GM12878 (cell line): Measurements from ENCODE around the gene CACNA2D3. TPM values are rescaled to one million over a fixed set of nuclear protein-coding genes. Genes with fewer than 3 reads are reported as not detected.

Experiments used
- ATAC-seq: fragments of 200-7000 bp; cut with Tn5 transposase; 3 replicates; pipeline ENCODE4 v1.9.1; 2020; ENCODE audit warnings: mild to moderate bottlenecking, moderate library complexity
- BruUV-seq: library from RNA; stranded (reverse); fragments of 400-500 nt; replicated peaks from 2 replicates; lab custom pipeline; 2021; lab: Mats Ljungman, UMichigan
- CTCF ChIA-PET: fragments of 300-600 bp; sonication (Branson Sonifier 250); formaldehyde crosslinking; extraction: SDS; loops from one replicate; lab custom pipeline; 2021; ENCODE audit warnings: inconsistent platforms; lab: Yijun Ruan, JAX
- POLR2A ChIA-PET: fragments of 350-600 bp; formaldehyde crosslinking; extraction: SDS; loops from one replicate; lab custom pipeline; 2021; ENCODE audit warnings: inconsistent platforms; lab: Charles Lee
- RAD21 ChIA-PET: fragments of 300-600 bp; sonication (Branson Sonifier 250); formaldehyde crosslinking; loops from one replicate; lab custom pipeline; 2023; ENCODE audit warnings: antibody characterized with exemption; ENCODE audit not compliant: unreplicated experiment; lab: Charles Lee
- SMC1A ChIA-PET: fragments of 300-600 bp; sonication (Branson Sonifier 250); formaldehyde crosslinking; loops from one replicate; lab custom pipeline; 2023; ENCODE audit not compliant: unreplicated experiment, uncharacterized antibody; lab: Charles Lee
- DNase-seq: peaks from one replicate; pipeline ENCODE4 v3.0.0-alpha.2; 2011; ENCODE audit warnings: low read depth, low spot score
- FAIRE-seq: peaks from 3 replicates; lab custom pipeline; 2011; peaks lifted over from hg19 to GRCh38; lab: Jason Lieb, UNC
- H2AFZ ChIP-seq: 2 replicates; pipeline ENCODE4 v1.6.0; 2011; ENCODE audit warnings: low read depth, low read length, control low read depth; ENCODE audit not compliant: control insufficient read depth
- H3K27ac ChIP-seq: 2 replicates; pipeline ENCODE4 v1.5.1; 2011; ENCODE audit warnings: control low read depth; ENCODE audit not compliant: control insufficient read depth, insufficient read depth
- H3K27me3 ChIP-seq, 2 experiments: replicated peaks in 1 of 2; 2 replicates each; pipeline versions ENCODE4 v1.6.0 to v1.6.1; 2011; ENCODE audit warnings: low read length in 1 of 2; ENCODE audit not compliant: control insufficient read depth in 2 of 2, insufficient read depth in 2 of 2
- H3K36me3 ChIP-seq, 2 experiments: 2 replicates each; pipeline ENCODE4 v1.5.1; 2011; ENCODE audit warnings: low read length in 1 of 2; ENCODE audit not compliant: control insufficient read depth in 2 of 2, insufficient read depth in 2 of 2
- H3K4me1 ChIP-seq: 2 replicates; pipeline ENCODE4 v1.6.1; 2011; ENCODE audit warnings: mild to moderate bottlenecking, low read length, moderate library complexity, mixed read lengths; ENCODE audit not compliant: control insufficient read depth, insufficient read depth
- H3K4me2 ChIP-seq: 2 replicates; pipeline ENCODE4 v1.6.0; 2011; ENCODE audit warnings: control low read depth; ENCODE audit not compliant: control insufficient read depth, insufficient read depth
- H3K4me3 ChIP-seq: fragments of 200-600 bp; sonication (generic); 2 replicates; pipeline ENCODE4 v1.5.1; 2016
- H3K79me2 ChIP-seq: 2 replicates; pipeline ENCODE4 v1.6.0; 2011; ENCODE audit warnings: low read length; ENCODE audit not compliant: control insufficient read depth, insufficient read depth
- H3K9ac ChIP-seq: 2 replicates; pipeline ENCODE4 v1.8.0; 2011; ENCODE audit warnings: low read length, control low read depth, mixed read lengths; ENCODE audit not compliant: control insufficient read depth, insufficient read depth
- H3K9me3 ChIP-seq: replicated peaks from 3 replicates; pipeline ENCODE4 v1.5.1; 2011; ENCODE audit warnings: mild to moderate bottlenecking, low read length; ENCODE audit not compliant: control insufficient read depth, insufficient read depth
- H4K20me1 ChIP-seq: 2 replicates; pipeline ENCODE4 v1.6.0; 2011; ENCODE audit not compliant: control insufficient read depth, insufficient read depth
- ATF7 ChIP-seq: fragments of 450-650 bp; IDR thresholded peaks from 2 replicates; pipeline ENCODE4 v1.6.1; 2016; ENCODE audit warnings: low read depth, mild to moderate bottlenecking
- BCL11A ChIP-seq: IDR thresholded peaks from 2 replicates; pipeline ENCODE4 v1.6.1; 2011; ENCODE audit warnings: low read depth, low read length
- CHD1 ChIP-seq: IDR thresholded peaks from 2 replicates; pipeline ENCODE4 v1.6.1; 2012; ENCODE audit warnings: low read depth, low read length, improper control_type of control experiment
- FOXK2 ChIP-seq: fragments of 450-650 bp; IDR thresholded peaks from 2 replicates; pipeline ENCODE4 v1.6.1; 2017; ENCODE audit warnings: mild to moderate bottlenecking, moderate library complexity
- IKZF2 ChIP-seq, 2 experiments: fragments of 450-650 bp; IDR thresholded peaks; 2 replicates each; pipeline ENCODE4 v1.6.1; 2017; ENCODE audit warnings: mild to moderate bottlenecking in 2 of 2, moderate library complexity in 2 of 2
- MYB ChIP-seq: fragments of 150-350 bp; IDR thresholded peaks from 2 replicates; pipeline ENCODE4 v1.6.1; 2014; ENCODE audit warnings: mild to moderate bottlenecking, low read depth, low read length, borderline replicate concordance
- RFX5 ChIP-seq: IDR thresholded peaks from 2 replicates; pipeline ENCODE4 v1.6.1; 2011; ENCODE audit warnings: low read depth, low read length, improper control_type of control experiment
- SIN3A ChIP-seq: IDR thresholded peaks from 2 replicates; pipeline ENCODE4 v1.6.1; 2012; ENCODE audit warnings: low read depth, low read length, improper control_type of control experiment
- SREBF1 ChIP-seq: IDR thresholded peaks from 2 replicates; pipeline ENCODE4 v1.6.1; 2012; ENCODE audit warnings: mild to moderate bottlenecking, low read length
- TCF12 ChIP-seq: IDR thresholded peaks from 2 replicates; pipeline ENCODE4 v1.6.1; 2011; ENCODE audit warnings: low read depth, mild to moderate bottlenecking, low read length
- ZBTB33 ChIP-seq: fragments of 450-650 bp; IDR thresholded peaks from 2 replicates; pipeline ENCODE4 v1.6.1; 2017; ENCODE audit warnings: mild to moderate bottlenecking
- ZNF592 ChIP-seq: fragments of 450-650 bp; IDR thresholded peaks from 2 replicates; pipeline ENCODE4 v1.6.1; 2017; ENCODE audit warnings: mild to moderate bottlenecking, moderate library complexity
- WGBS: methylation state at CpG from one replicate; pipeline ENCODE4 v1.1.6; 2016; ENCODE audit warnings: low lambda C conversion rate; ENCODE audit not compliant: insufficient replicate concordance, insufficient coverage; ENCODE audit errors: missing lambda C conversion rate; 5-methylcytosine and 5-hydroxymethylcytosine counted together
- in situ Hi-C: fragments of 300-500 bp; cut with MboI; formaldehyde crosslinking; loops from 9 replicates; pipeline ENCODE4 v1.14.3; 2018; ENCODE audit warnings: mixed read lengths
- intact Hi-C: fragments of 100-400 bp; cut with micrococcal nuclease; formaldehyde crosslinking; loops from one replicate; pipeline ENCODE4 v1.14.2; 2022; ENCODE audit not compliant: unreplicated experiment
- polyA plus RNA-seq, 11 experiments: library from polyadenylated mRNA; depleted of rRNA in 4 of 11; unstranded in 6 of 11; stranded (reverse) in 5 of 11; fragments of >200 nt; fragmentation: Nextera tagmentation in 4 of 11; fragmentation: Illumina TruSeq in 1 of 11; extraction: Ambion mirVana in 4 of 11; extraction: Trizol in 1 of 11; gene quantifications; 1 replicate in 1 of 11; 2 replicates in 10 of 11; pipeline versions ENCODE4 v1.2.1 to v1.2.3, GENCODE V29; 2011 to 2016; ENCODE audit warnings: inconsistent platforms in 2 of 11, missing spikeins in 2 of 11, low read depth in 1 of 11
- total RNA-seq, 4 experiments: library from RNA; depleted of rRNA in 3 of 4; stranded (reverse); fragments of >200 nt in 3 of 4; fragmentation: Illumina TruSeq in 1 of 4; extraction: Trizol in 1 of 4; gene quantifications; 2 replicates each; pipeline versions ENCODE4 v1.2.1 to v1.2.3, GENCODE V29; 2013 to 2021
- TF ChIP-seq, protein P1 (sequence below): IDR thresholded peaks from 2 replicates; pipeline ENCODE4 v1.6.1; 2012; ENCODE audit warnings: low read depth, low read length, improper control_type of control experiment

Gene CACNA2D3
- total and polyA plus RNA-seq, 10 of the 15 experiments (the other 5 are each of a cell fraction or from before 2014, with no cell fraction given), result not detected

GRCh38 chr3:54641226-54642014, 519.1 kb downstream of the CACNA2D3 start:
- Histone ChIP-seq H3K27me3 (no peaks in the 10 kb centered on the region), H3K4me3 (no peak overlapping the region), H3K36me3 (no peaks in the 10 kb centered on the region), H2AFZ (no peak overlapping the region), H3K4me2 (no peak overlapping the region), H3K9me3 (no peaks in the 10 kb centered on the region), H3K79me2 (no peaks in the 10 kb centered on the region), H3K27ac (no peak overlapping the region), H3K4me1 (no peaks in the 10 kb centered on the region), H4K20me1 (no peaks in the 10 kb centered on the region), H3K9ac (no peak overlapping the region)
- in situ Hi-C loops (no loop called here), intact Hi-C loops (no loop called here)
- ChIA-PET RAD21 (no interaction called here), CTCF (no interaction called here), POLR2A (no interaction called here), SMC1A (no interaction called here)
- no TSS peak for BruUV-seq
- WGBS, result 28% methylated on average over 2 of the region's 2 CpGs
- ATAC-seq (no peak), DNase-seq (no peak), FAIRE-seq (no peak)
- TF ChIP-seq ZBTB33, result no peak
- TF ChIP-seq TCF12, result no peak
- TF ChIP-seq RFX5, result no peak
- no peak for TF ChIP-seq FOXK2
- no peak for TF ChIP-seq BCL11A
- TF ChIP-seq MYB, result no peak
- no peak for TF ChIP-seq ZNF592
- no peak for TF ChIP-seq SIN3A
- no peak for TF ChIP-seq SREBF1
- no peak for TF ChIP-seq ATF7
- no peak for TF ChIP-seq CHD1
- TF ChIP-seq IKZF2 (IDR thresholded peaks at IDR 0.05), result no peak
- TF ChIP-seq, protein P1, sequence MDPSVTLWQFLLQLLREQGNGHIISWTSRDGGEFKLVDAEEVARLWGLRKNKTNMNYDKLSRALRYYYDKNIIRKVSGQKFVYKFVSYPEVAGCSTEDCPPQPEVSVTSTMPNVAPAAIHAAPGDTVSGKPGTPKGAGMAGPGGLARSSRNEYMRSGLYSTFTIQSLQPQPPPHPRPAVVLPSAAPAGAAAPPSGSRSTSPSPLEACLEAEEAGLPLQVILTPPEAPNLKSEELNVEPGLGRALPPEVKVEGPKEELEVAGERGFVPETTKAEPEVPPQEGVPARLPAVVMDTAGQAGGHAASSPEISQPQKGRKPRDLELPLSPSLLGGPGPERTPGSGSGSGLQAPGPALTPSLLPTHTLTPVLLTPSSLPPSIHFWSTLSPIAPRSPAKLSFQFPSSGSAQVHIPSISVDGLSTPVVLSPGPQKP, result no peak
